Fibroblast of mammary gland (primary cell): ENCODE results near the gene FBN1.

Experiments
- DNase-seq: peaks from one replicate; pipeline ENCODE4 v3.0.0-alpha.2; 2010; ENCODE audit warnings: low read depth
- H3K4me3 ChIP-seq: 2 replicates; pipeline ENCODE4 v1.5.1; 2011; ENCODE audit warnings: low read depth, mild to moderate bottlenecking, low read length, moderate library complexity; ENCODE audit not compliant: control insufficient read depth
- CTCF ChIP-seq: conservative IDR thresholded peaks from 2 replicates; pipeline ENCODE4 v1.5.1; 2011; ENCODE audit warnings: low read depth, low read length, inconsistent platforms; ENCODE audit not compliant: control insufficient read depth, insufficient read depth

Gene FBN1

DNA sequence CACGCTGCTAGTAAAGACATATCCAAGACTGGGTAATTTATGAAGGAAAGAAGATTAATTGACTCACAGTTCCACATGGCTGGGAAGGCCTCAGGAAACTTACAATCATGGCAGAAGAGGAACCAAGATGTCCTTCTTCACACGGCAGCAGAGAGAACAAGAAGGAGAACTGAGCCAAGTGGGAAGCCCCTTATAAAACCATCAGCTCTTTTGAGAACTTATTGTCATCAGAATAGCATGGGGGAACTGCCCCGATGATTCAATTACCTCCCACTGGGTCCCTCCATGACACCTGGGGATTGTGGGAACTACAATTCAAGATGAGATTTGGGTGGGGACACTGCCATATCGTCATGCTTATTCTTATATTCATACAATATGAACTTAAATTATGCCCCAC lies 265.3 kb downstream of the FBN1 start:
- no peak for DNase-seq
- no peak for TF ChIP-seq CTCF

DNA sequence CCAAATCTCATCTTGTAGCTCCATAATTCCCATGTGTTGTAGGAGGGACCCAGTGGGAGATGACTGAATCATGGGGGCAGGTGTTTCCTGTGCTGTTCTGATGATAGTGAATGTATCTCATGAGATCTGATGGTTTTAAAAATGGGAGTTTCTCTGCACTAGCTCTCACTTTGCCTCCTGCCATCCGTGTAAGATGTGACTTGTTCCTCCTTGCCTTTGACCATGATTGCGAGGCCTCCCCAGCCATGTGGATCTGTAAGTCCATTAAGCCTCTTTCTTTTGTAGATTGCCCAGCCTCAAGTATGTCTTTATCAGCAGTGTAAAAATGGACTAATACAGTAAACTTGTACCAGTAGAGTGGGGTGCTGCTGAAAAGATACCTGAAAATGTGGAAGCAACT lies 269.7 kb downstream of the FBN1 start:
- no peak for TF ChIP-seq CTCF
- no peak overlapping the region for H3K4me3 ChIP-seq
- DNase-seq: no peak

More for the DNA sequence above, 265.3 kb downstream of the FBN1 start:
- H3K4me3 ChIP-seq: no peak overlapping the region

DNA sequence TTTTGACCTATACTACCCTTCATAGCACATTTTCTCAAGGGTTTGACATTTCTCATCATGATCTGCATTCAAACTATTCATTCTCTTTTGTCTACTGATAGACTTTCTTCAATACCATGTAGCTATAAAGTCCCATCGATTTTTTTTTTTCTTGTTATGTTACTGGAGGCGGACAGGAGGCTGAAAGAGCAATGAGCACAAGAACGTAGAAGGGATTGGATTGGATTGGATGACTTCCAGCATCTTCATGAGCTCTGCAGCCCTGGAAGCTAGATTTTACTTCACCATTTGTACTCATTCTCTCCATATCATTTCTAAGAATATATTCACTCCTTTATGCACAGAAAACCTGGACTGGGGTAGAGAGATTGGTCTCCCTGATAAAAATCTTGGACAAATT lies 271.0 kb downstream of the FBN1 start:
- TF ChIP-seq CTCF: no peak
- no peak overlapping the region for H3K4me3 ChIP-seq
- DNase-seq: no peak

- H3K4me3 ChIP-seq: no peak overlapping the region
- TF ChIP-seq CTCF: no peak
- DNase-seq: peak; percentile 91
Measured at GRCh38 chr15:48373821-48374451, 271.6 kb downstream of the FBN1 start.

GRCh38 chr15:48371961-48372360 lies 273.5 kb downstream of the FBN1 start:
- DNase-seq: peak; percentile 25
- TF ChIP-seq CTCF: no peak
- H3K4me3 ChIP-seq: no peak overlapping the region

DNA sequence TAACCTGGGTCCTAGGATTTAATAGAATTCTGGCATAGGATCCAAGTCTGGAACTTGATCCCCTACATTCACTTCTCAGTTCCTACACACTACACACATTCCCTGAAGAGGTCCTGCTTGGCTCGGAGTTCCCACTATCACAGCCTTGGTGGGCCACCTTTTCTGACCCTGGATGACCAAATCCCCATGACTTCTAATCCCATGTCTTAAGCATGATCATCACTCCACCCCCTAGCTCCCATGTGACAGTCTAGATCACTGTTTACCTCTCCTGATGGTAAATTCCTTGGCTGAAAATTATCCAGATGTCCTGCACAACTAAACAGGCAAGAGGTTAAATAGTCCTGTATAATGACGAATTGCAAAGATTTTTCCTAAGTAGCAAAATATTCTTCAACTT lies 274.0 kb downstream of the FBN1 start:
- H3K4me3 ChIP-seq: no peak overlapping the region
- DNase-seq: peak; percentile 59
- TF ChIP-seq CTCF: no peak

GRCh38 chr15:48370460-48370859 lies 275.0 kb downstream of the FBN1 start:
- H3K4me3 ChIP-seq: no peak overlapping the region
- peak; percentile 97 for DNase-seq
- no peak for TF ChIP-seq CTCF
